ENCODE results near the gene KCNK6.

Gene KCNK6

DNA sequence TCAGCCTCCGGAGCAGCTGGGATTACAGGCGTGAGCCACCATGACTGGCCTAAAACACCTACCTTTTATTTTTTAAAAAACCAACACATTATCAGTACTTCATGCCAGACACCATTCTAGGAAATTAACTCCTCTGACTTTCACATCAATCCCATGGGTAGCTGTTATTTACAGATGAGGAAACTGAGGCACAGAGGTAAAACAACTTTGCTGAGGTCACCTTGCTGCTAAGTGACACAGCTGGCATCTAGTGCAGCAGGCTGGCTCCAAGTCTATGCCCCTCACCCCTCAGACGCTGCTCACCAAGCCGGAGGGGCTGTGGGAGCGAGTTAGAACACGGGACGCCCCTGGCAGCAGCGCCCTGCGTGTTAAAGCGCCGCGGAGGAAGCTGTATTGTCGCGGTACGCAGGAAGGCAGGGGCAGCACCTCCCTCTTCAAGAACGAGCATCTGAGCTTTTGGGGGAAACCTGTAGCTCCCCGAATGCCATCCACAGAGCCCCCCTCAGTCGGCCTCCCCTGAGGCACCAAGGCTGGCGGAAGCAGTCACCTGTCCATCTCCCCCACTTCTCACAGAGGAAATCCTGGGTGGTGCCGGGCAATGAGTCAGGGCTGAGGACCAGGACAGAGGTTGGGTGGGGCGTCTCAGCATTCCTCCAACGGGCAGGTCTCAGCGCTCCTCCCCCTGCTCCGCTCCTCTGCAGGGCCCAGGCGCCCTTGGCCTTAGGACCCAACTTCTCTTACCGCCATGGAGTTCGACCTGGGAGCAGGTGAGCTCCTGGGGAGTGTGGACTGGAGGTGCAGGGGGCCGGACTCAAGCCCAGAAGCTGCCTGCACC is 15.9 kb upstream of the KCNK6 start, which contains the start of gene C19orf33:
TSS of gene C19orf33 (plus strand) at position 735 of the 835 bp plus-strand sequence. CDS start at position 746, 11 bp downstream.
- TF ChIP-seq POLR2AphosphoS5 (IDR thresholded peaks at IDR 0.05; ENCODE audit: low read depth, low read length) (no peak), POLR2A (IDR thresholded peaks at IDR 0.05; ENCODE audit: low read depth, low read length) (no peak), TAF1 (IDR thresholded peaks at IDR 0.05; ENCODE audit: borderline replicate concordance, low read depth, low read length) (no peak)
- no peak for FAIRE-seq
- DNase-seq (ENCODE audit: insufficient read length): no peak

DNA sequence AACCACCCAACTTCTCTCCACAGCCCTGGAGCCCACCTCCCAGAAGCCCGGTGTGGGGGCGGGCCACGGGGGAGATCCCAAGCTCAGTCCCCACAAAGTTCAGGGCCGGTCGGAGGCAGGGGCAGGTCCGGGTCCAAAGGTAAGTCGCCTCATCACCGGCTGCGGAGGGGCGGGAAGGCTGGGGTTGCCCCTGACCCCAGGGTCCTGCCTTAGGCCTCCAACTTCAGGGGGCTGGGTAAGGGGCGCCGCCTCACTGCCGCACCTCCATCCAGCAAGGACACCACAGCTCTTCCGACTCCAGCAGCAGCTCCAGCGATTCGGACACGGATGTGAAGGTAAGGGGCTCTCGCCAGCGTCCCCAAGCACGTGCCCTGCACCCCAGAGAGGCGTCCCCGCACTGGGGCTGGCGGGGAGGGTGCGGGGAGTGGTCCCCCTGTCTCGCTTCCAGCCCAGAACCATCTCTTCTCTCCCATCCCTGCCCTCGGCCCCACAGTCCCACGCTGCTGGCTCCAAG is 15.2 kb upstream of the KCNK6 start:
- no peak for DNase-seq (ENCODE audit: insufficient read length)
- TF ChIP-seq POLR2AphosphoS5 (IDR thresholded peaks at IDR 0.05; ENCODE audit: low read depth, low read length) (no peak), POLR2A (IDR thresholded peaks at IDR 0.05; ENCODE audit: low read depth, low read length) (no peak), TAF1 (IDR thresholded peaks at IDR 0.05; ENCODE audit: borderline replicate concordance, low read depth, low read length) (no peak)
- no peak for FAIRE-seq

DNA sequence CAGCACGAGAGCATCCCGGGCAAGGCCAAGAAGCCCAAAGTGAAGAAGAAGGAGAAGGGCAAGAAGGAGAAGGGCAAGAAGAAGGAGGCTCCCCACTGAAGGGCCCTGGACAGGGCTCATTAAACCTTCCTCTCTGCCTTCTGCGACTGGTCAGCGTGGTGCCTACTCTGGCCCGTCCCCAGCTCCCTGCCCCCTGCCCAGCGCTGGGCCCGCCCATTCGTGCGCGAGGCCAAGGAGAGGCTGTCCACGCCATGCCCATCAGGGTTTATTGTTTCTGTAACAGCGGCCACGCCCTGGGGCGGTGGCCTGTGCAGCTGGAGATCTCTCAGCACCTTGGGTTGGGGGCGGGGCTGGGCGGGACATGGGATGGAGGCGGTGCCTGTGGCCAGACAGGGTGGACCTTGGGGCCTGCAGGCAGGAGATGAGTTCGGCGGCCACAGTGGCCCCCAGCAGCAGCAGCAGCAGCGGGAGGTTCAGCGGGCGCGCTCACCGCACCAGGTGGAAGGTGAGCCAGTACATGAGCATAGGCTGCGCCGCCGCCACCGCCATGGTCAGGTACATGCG is 14.7 kb upstream of the KCNK6 start:
- FAIRE-seq (no peak), DNase-seq (ENCODE audit: insufficient read length) (no peak)
- TF ChIP-seq TAF1 (IDR thresholded peaks at IDR 0.05; ENCODE audit: borderline replicate concordance, low read depth, low read length): no peak
- no peak for TF ChIP-seq POLR2A (IDR thresholded peaks at IDR 0.05; ENCODE audit: low read depth, low read length)
- TF ChIP-seq POLR2AphosphoS5 (IDR thresholded peaks at IDR 0.05; ENCODE audit: low read depth, low read length): no peak

DNA sequence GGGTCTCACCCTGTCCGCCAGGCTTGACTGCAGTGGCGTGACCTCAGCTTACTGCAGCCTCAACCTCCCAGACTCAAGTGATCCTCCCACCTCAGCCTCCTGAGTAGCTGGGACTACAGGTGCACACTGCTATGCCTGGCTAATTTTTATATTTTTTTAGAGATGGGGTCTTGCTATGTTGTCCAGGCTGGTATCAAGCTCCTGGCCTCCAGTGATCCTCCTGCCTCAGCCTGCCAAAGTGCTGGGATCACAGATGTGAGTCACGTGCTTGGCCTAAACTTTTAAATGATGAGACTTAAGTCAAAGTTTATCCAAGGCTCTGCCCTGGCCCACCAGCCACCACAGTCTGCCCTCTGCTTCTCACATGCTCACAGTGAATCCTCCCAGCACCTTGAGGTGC is 13.4 kb upstream of the KCNK6 start:
- DNase-seq (ENCODE audit: insufficient read length): no peak
- no peak for TF ChIP-seq POLR2A (IDR thresholded peaks at IDR 0.05; ENCODE audit: low read depth, low read length)
- TF ChIP-seq POLR2AphosphoS5 (IDR thresholded peaks at IDR 0.05; ENCODE audit: low read depth, low read length): no peak
- no peak for TF ChIP-seq TAF1 (IDR thresholded peaks at IDR 0.05; ENCODE audit: borderline replicate concordance, low read depth, low read length)
- FAIRE-seq: no peak

DNA sequence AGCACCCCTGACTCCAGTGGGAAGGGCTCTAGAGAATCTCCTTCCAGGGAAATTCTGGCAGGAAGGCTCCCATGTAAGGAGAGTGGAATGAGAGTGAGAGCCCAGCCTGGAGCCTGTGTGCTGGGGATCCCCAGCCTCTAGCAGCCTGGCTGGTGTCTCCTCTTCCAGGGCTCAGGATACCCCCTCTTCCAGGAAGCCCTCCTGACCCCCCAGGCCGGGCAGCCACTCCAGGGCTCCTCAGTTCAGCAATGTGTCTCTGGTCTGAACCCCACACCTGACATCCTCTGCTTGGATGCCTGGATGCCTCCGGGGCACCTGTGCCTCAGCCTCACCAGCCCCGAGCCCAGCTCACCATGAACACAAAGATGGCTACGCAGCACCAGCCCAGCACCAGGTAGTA is 12.6 kb upstream of the KCNK6 start:
- TF ChIP-seq POLR2AphosphoS5 (IDR thresholded peaks at IDR 0.05; ENCODE audit: low read depth, low read length) (no peak), POLR2A (IDR thresholded peaks at IDR 0.05; ENCODE audit: low read depth, low read length) (no peak), TAF1 (IDR thresholded peaks at IDR 0.05; ENCODE audit: borderline replicate concordance, low read depth, low read length) (no peak)
- FAIRE-seq (no peak), DNase-seq (ENCODE audit: insufficient read length) (no peak)

DNA sequence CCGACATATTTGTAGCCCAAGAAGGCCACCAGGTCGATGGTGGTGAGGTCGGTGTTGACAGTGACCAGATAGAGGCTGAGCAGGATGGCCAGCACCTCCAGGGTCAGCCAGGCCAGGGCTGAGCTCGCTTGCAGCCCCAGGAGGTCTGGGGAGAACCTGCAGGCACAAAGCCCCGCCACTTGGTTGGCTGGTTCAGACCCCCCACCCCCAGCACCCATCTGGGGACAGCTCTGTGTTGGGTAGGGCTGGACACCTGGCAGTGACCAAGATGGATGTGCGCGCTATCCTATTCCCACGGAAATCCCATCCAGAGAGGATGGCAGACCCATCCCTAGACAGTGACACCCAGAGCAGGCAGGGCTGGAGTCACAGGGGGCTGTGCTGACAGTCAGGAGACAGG is 12.0 kb upstream of the KCNK6 start:
- TF ChIP-seq POLR2AphosphoS5 (IDR thresholded peaks at IDR 0.05; ENCODE audit: low read depth, low read length): no peak
- DNase-seq (ENCODE audit: insufficient read length): no peak
- no peak for FAIRE-seq

DNA sequence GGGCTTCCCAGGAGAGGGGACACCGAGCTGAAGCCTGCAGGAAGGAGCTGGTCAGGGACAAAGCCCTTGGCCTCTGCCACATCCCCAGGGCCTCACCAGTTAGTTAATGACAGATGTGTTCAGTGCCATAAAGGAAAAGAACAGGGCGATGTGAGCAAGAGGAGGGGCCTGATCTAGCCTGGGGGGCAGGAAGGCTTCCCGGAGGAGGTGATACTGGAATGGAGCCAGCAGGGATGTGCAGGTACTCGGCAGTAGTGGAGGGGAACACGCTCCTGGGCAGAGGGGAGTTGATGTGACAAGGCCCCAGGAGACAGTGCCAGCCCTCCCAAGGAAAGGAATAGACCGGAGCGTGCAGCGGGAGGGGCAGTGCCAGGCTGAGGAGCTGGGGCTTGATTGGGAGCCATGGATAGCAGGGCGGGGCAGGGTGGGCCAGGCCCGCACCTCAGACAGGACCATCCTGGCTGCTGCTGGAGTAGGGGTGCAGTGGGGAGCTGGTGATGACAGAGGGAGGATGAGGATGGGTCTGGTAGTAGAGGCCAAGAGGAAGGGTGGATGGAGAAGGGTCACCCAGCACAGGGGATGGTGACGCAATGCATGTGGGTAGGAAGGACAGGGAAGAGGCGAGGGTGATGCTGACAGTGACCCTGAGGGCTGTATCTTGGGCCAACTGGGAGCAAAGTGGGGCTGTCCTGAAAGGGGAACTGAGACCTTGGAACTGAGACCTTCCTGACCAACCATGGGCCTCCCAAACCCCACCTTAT is 11.5 kb upstream of the KCNK6 start:
- FAIRE-seq (no peak), DNase-seq (ENCODE audit: insufficient read length) (no peak)
- TF ChIP-seq TAF1 (IDR thresholded peaks at IDR 0.05; ENCODE audit: borderline replicate concordance, low read depth, low read length) (no peak), POLR2A (IDR thresholded peaks at IDR 0.05; ENCODE audit: low read depth, low read length) (no peak), POLR2AphosphoS5 (IDR thresholded peaks at IDR 0.05; ENCODE audit: low read depth, low read length) (no peak)

DNA sequence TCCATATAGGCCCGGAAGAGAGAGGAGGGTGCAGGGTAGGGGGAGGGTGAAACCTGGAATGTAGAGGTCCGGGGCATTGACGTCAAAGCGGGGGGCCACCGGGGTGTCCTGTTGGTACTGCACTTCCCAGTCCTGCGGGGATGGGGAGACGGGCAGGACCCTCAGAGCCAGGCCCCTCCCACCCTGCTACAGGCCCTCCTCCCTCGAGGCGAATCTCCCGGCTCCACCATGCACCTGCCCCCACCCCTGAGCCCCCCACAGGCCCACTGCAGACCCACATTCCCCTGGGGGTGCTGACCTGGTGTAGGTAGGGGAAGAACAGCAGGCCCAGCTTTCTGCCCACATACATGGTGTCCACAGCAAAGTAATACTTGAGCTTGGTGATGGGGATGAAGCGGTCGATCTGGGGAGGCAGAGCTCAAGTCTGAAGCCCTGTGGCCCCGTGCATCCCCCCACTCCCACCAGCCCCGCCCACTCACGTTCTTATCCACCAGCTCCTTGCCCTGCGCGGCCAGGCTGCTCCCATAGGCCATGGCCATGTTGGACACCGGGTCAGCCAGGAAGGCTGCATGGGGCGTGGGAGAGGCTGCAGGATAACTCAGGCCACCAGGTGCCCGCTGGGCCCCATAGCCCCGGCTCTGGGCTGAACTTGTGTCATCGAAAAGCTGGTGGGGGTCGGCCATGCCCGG is 10.6 kb upstream of the KCNK6 start:
- no peak for DNase-seq (ENCODE audit: insufficient read length)
- no peak for FAIRE-seq
- TF ChIP-seq TAF1 (IDR thresholded peaks at IDR 0.05; ENCODE audit: borderline replicate concordance, low read depth, low read length) (no peak), POLR2AphosphoS5 (IDR thresholded peaks at IDR 0.05; ENCODE audit: low read depth, low read length) (no peak), POLR2A (IDR thresholded peaks at IDR 0.05; ENCODE audit: low read depth, low read length) (no peak)

DNA sequence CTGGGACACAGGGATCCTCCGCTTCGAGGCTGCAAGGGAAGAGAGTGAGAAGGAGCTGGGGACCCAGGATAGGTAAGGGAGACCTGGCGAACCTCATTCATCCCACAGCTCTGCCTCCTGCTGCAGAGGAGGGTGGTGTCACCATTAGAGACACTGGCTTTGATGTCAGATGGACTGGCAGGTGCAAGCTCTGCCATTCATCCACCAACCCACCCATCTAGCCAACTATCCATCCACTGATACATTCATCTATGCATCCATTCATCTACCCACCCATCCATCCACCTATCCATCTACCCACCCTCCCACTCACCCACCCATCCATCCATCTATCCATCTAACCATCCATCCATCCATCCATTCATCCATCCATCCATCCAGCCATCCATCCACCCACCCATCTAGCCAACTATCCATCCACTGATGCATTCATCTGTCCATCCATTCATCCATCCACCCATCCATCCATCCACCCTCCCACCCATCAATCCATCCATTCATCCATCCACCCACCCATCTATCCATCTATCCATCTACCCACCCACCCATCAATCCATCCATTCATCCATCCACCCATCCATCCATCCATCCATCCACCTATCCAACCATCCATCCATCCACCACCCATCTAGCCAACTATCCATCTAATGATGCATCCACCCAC is 9.9 kb upstream of the KCNK6 start:
- TF ChIP-seq POLR2AphosphoS5 (IDR thresholded peaks at IDR 0.05; ENCODE audit: low read depth, low read length) (no peak), POLR2A (IDR thresholded peaks at IDR 0.05; ENCODE audit: low read depth, low read length) (no peak), TAF1 (IDR thresholded peaks at IDR 0.05; ENCODE audit: borderline replicate concordance, low read depth, low read length) (no peak)
- no peak for DNase-seq (ENCODE audit: insufficient read length)
- no peak for FAIRE-seq

DNA sequence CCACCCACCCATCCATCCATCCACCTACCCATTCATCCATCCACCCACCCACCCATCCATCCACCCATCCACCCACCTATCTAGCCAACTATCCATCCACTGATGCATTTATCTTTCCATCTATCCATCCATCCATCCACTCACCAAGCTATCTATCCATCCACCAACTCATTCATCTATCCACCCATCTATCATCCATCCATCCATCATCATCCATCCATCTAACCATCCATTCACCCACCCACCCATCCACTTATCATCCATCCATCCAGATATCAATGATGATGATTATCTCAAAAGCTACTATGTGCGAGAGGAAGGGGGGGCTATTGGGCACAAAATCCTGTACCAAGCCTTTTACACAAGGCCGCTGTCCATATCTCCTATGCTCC is 9.4 kb upstream of the KCNK6 start:
- FAIRE-seq: no peak
- TF ChIP-seq POLR2A (IDR thresholded peaks at IDR 0.05; ENCODE audit: low read depth, low read length) (no peak), POLR2AphosphoS5 (IDR thresholded peaks at IDR 0.05; ENCODE audit: low read depth, low read length) (no peak), TAF1 (IDR thresholded peaks at IDR 0.05; ENCODE audit: borderline replicate concordance, low read depth, low read length) (no peak)

More for the DNA sequence above, 9.4 kb upstream of the KCNK6 start:
- no peak for DNase-seq (ENCODE audit: insufficient read length)
